BLaER1 (cell line): ENCODE results near the gene TMEM198.

ENCODE experiments used
- H3K27ac ChIP-seq: shearing (Covaris generic); formaldehyde crosslinking; 2 replicates; pipeline ENCODE4 v1.8.1; 2022
- H3K27me3 ChIP-seq: shearing (Covaris generic); formaldehyde crosslinking; 2 replicates; pipeline ENCODE4 v1.8.1; 2022
- H3K36me3 ChIP-seq: shearing (Covaris generic); formaldehyde crosslinking; 2 replicates; pipeline ENCODE4 v1.8.1; 2022
- H3K4me1 ChIP-seq: shearing (Covaris generic); formaldehyde crosslinking; 2 replicates; pipeline ENCODE4 v1.8.1; 2022
- H3K4me2 ChIP-seq: shearing (Covaris generic); formaldehyde crosslinking; 2 replicates; pipeline ENCODE4 v1.8.1; 2022
- H3K4me3 ChIP-seq: shearing (Covaris generic); formaldehyde crosslinking; 2 replicates; pipeline ENCODE4 v1.8.1; 2022
- H3K9ac ChIP-seq: shearing (Covaris generic); formaldehyde crosslinking; 2 replicates; pipeline ENCODE4 v1.8.1; 2022
- H3K9me3 ChIP-seq: shearing (Covaris generic); formaldehyde crosslinking; 2 replicates; pipeline ENCODE4 v1.8.1; 2022
- H4K20me1 ChIP-seq: shearing (Covaris generic); formaldehyde crosslinking; 2 replicates; pipeline ENCODE4 v1.8.1; 2022
- Cebpa-rat ChIP-seq: shearing (Covaris generic); IDR thresholded peaks from 2 replicates; pipeline ENCODE4 v1.8.1; 2022

The TMEM198 gene

DNA sequence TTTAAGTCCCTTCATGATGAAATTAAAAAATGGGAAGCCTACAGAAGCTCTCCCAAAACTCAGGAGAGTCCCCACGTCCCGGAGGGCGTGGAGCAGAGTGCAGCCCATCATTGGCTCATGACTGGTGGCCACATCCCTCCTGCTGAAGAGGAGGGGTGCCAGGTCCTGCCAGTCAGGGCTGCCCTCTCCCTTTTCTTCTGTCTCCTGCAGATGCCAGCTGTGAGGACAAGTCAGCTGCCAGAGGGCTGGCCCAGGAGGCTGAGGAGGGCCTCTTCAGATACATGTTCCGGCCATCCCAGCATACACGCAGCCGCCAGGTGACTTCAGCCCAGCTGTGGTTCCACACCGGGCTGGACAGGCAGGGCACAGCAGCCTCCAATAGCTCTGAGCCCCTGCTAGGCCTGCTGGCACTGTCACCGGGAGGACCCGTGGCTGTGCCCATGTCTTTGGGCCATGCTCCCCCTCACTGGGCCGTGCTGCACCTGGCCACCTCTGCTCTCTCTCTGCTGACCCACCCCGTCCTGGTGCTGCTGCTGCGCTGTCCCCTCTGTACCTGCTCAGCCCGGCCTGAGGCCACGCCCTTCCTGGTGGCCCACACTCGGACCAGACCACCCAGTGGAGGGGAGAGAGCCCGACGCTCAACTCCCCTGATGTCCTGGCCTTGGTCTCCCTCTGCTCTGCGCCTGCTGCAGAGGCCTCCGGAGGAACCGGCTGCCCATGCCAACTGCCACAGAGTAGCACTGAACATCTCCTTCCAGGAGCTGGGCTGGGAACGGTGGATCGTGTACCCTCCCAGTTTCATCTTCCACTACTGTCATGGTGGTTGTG, 30.9 kb downstream of the TMEM198 start:
- Histone ChIP-seq H3K9me3 (no peaks in the 10 kb centered on the region), H3K4me1 (peaks cover 17% of the 10 kb centered on the region), H3K4me2 (no peak overlapping the region), H3K4me3 (no peak overlapping the region), H3K36me3 (no peaks in the 10 kb centered on the region), H3K27ac (no peak overlapping the region), H3K27me3 (no peaks in the 10 kb centered on the region), H4K20me1 (peaks cover 9% of the 10 kb centered on the region), H3K9ac (no peak overlapping the region)
- TF ChIP-seq Cebpa-rat = no peak

DNA sequence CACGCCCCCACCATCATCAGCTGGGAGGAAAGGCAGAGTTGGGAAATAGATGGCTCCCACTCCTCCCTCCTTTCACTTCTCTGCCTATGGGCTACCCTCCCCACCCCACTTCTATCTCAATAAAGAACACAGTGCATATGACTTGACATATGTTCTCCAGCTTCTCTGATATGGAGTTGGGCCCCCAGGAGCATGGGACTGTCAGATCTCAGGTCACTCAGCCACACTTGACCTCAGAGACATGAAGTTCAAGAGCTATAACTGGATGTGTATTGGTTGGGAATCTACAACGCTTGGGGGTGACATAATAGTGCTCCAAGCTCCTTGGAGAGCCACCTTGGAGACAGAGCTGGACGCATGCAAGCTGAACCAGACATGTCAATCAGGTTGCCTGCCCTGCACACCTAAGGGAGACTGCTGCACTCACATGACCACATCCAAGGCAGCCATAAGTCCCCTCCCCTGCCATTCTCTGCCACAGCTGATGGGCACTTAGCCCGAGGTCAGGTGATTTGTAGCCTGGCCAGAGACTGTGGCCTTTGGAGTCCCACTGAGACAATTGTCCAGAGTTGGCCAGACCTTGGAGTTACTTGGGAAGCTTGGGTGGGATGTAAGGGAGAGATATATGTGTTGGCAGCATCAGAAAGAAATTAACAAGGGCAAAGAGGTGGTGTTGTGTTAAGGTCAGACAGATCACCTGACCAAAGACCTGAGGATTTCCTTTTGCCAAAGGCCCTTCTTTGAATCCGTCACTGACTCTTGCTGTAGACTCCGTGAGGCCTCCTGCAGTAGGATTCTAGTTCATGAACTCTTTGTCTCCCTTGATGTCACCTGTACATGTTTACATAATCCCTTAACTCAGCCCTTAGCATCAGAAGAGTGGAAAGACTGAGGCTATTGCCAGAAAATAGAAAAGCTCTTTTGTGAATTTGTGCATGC, 32.0 kb downstream of the TMEM198 start:
- Histone ChIP-seq H3K9me3 (no peaks in the 10 kb centered on the region), H3K4me1 (peaks cover 9% of the 10 kb centered on the region), H4K20me1 (no peaks in the 10 kb centered on the region), H3K27ac (no peak overlapping the region), H3K27me3 (no peaks in the 10 kb centered on the region), H3K9ac (no peak overlapping the region), H3K4me3 (no peak overlapping the region), H3K4me2 (no peak overlapping the region), H3K36me3 (no peaks in the 10 kb centered on the region)
- TF ChIP-seq Cebpa-rat = no peak

DNA sequence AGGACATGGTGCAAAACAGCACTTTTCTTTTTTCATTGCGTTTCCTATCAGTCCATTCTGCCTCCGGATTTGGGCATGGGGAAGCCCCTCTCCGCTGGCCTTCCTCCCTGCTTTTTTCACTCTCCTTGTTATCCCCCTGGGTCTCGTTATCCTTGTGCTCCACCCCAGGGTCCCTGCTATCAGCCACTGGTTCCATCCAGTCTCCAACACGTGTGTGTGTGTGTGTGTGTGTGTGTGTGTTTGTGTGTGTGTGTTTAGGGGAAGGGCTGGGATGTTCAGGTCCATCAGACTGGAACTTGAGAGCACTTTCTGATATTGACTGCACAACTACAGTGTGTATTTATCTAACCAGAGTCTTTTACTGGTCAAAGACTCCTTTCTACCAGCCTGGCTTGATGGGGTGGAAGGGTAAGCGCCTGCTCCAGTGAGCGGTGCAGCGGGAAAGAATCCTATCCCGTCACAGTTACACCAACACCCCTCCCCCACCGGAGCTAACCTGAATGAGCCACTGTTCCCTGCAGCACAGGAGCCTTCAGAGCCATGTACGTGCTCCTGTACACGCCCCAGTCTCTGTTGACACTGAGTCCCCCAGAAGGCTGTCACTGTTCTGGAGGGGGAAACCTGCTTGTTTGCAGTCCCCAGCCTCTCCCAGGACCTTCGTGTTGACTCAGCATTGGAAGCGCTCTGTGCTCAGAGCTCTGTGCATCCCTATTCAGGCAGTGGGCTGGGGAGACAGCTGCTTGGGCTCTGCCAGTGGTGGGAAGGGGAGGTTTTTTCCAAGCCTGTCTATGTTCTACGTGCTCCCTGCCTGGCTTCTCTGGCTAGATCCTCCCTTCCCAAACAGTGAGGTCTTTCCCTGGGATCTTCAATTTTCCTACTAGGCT, 32.9 kb downstream of the TMEM198 start:
- Histone ChIP-seq H3K36me3 (no peaks in the 10 kb centered on the region), H3K4me2 (no peak overlapping the region), H3K4me1 (peaks cover 6% of the 10 kb centered on the region), H3K27ac (no peak overlapping the region), H3K9ac (no peak overlapping the region), H3K4me3 (no peak overlapping the region), H4K20me1 (no peaks in the 10 kb centered on the region), H3K27me3 (no peaks in the 10 kb centered on the region), H3K9me3 (no peaks in the 10 kb centered on the region)
- TF ChIP-seq Cebpa-rat = no peak

DNA sequence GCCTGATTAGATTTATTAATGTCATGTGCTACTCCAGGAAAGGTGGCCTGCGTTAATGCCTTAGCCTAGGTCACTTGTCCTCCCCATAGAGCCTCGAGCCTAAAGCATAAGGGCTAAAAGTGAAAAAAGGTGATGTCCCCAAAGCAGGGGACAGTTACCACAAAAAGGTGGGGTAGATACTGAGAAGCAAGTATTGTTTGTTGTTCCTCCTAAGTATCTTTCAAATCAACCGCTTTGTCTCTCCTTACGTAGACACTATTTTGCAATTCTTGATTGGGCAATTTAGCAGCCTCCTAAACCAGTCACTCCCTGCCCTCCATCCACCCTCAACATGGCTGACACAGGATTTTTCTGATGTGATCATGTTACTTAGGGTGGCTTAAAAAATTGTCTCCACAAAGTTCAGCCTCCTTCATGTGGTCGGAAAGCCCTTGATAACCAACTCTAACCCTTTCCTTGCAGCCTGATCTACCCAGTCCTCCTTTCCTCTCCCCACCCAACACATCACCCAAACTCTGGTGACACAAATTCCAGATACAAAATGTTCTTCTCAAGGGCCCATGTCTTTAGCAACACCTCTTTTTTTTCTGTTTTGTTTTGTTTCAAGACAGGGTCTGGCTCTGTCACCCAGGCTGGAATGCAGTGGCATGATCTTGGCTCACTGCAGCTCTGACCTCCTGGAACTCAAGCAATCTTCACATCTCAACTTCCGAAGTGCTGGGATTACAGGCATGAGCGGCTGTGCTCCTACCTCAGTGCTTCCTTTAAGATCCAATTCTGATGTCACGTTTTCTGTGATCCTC, 35.2 kb downstream of the TMEM198 start:
- Histone ChIP-seq H3K27me3 (no peaks in the 10 kb centered on the region), H3K36me3 (no peaks in the 10 kb centered on the region), H3K27ac (no peak overlapping the region), H3K9me3 (no peaks in the 10 kb centered on the region), H4K20me1 (no peaks in the 10 kb centered on the region), H3K4me1 (no peaks in the 10 kb centered on the region), H3K4me3 (no peak overlapping the region), H3K9ac (no peak overlapping the region), H3K4me2 (no peak overlapping the region)
- 0 out of 2 replicates have a peak, but pooled peaks have one; percentile 10 for TF ChIP-seq Cebpa-rat

DNA sequence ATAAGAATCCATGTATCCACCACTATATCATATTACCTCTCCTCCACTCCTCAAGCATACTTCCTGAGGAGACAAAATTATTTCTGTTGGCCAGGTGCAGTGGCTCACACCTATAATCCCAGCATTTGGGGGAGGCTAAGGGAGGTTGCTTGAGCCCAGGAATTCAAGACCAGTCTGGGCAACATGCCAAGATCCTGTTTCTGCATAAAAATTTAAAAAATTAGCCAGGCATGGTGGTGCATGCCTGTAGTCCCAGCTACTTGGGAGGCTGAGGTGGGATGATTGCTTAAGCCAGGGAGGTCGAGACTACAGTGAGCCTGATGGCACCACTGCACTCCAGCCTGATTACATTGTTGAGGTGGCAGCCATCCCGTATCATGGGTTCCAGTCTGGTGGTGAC, 37.5 kb downstream of the TMEM198 start:
- H3K9ac ChIP-seq = no peak overlapping the region
- H3K4me1 ChIP-seq = no peaks in the 10 kb centered on the region
- no peak overlapping the region for H3K4me2 ChIP-seq
- no peaks in the 10 kb centered on the region for H4K20me1 ChIP-seq
- H3K27me3 ChIP-seq = no peaks in the 10 kb centered on the region
- H3K27ac ChIP-seq = no peak overlapping the region
- H3K36me3 ChIP-seq = no peaks in the 10 kb centered on the region
- no peak overlapping the region for H3K4me3 ChIP-seq
- H3K9me3 ChIP-seq = no peaks in the 10 kb centered on the region
- TF ChIP-seq Cebpa-rat = no peak

DNA sequence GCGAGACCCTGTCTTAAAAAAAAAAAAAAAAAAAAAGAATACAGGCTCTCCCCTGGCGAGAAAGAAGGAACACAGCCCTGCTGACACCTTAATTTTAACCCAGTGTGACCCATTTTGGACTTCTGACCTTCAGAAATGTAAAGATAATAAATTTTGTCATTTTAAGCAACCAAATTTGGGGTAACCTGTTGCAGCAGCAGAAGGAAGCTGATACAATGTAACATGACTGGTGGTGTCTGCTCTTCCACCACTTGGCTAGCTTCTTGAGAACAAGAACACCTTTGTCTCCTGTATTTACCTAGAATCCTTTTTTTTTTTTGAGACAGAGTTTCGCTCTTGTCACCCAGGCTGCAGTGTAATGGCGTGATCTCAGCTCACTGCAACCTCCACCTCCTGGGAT, 47.3 kb downstream of the TMEM198 start:
- TF ChIP-seq Cebpa-rat = no peak
- Histone ChIP-seq H3K9me3 (no peaks in the 10 kb centered on the region), H3K4me2 (no peak overlapping the region), H3K36me3 (no peaks in the 10 kb centered on the region), H3K27ac (no peak overlapping the region), H3K27me3 (no peaks in the 10 kb centered on the region), H3K4me1 (no peaks in the 10 kb centered on the region), H3K4me3 (no peak overlapping the region), H3K9ac (no peak overlapping the region), H4K20me1 (no peaks in the 10 kb centered on the region)

DNA sequence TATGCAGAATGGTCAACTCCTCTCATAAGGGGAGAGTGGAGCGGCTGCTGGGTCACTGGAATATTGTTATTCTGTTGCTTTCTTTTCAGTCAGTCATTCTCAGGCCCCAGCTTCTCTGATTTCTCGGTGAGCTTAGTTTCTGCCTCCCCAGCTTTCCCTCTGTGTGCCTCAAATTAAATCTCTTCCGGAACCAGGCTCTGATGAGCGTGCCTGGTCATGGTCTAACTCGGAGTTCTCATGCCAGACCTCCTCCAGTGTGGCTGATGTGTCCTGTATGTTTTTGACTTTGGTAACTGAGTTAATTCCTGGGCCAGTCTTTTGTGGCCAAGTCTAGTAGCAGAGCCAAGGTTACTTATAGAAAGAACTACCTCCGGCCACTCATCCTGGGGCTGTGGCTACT, 48.9 kb downstream of the TMEM198 start:
- Histone ChIP-seq H3K4me3 (no peak overlapping the region), H3K36me3 (no peaks in the 10 kb centered on the region), H3K4me1 (peaks cover 10% of the 10 kb centered on the region), H3K27ac (no peak overlapping the region), H3K4me2 (no peak overlapping the region), H3K27me3 (no peaks in the 10 kb centered on the region), H4K20me1 (no peaks in the 10 kb centered on the region), H3K9me3 (no peaks in the 10 kb centered on the region), H3K9ac (no peak overlapping the region)
- no peak for TF ChIP-seq Cebpa-rat

DNA sequence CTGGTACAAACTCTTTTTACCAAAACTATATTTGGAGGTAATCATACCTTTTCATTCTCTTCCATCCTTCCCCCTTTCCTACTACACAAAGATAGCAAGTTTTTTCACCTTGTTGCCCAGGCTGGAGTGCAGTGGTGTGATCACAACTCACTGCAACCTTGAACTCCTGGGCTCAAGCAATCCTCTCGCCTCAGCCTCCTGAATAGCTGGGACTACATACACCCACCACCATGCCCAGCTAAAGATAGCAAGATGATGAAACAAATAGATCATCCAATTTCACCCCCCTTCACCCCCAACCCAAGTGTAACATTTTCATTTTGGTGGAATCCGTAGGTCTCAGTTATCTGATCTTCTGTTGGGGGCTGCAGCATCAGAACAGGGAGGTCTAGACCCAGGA, 49.3 kb downstream of the TMEM198 start:
- H3K9ac ChIP-seq = no peak overlapping the region
- H3K4me2 ChIP-seq = no peak overlapping the region
- TF ChIP-seq Cebpa-rat = no peak
- no peaks in the 10 kb centered on the region for H3K27me3 ChIP-seq
- no peaks in the 10 kb centered on the region for H4K20me1 ChIP-seq
- peaks cover 11% of the 10 kb centered on the region for H3K4me1 ChIP-seq
- no peaks in the 10 kb centered on the region for H3K36me3 ChIP-seq
- H3K4me3 ChIP-seq = no peak overlapping the region
- H3K9me3 ChIP-seq = no peaks in the 10 kb centered on the region
- H3K27ac ChIP-seq = no peak overlapping the region

DNA sequence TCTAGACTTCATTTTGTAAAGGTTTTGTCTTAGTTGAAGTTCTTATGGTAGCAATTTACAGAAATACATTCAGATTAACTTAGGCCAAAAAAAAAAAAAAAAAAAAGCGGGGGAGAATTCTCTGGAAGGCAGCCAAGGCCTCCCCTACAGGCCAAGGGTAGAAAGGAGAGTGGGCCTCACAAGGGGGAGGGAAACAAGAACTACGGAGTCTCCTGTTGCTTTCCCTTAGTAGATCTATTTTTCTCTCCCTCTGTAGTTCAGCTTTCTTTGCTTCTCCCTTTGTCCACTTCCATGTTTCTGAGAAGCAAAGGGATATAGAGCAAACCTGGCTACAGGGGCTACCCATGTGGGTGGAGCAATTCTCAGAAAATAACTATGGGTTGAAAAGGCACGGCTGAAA, 51.4 kb downstream of the TMEM198 start:
- no peaks in the 10 kb centered on the region for H3K27me3 ChIP-seq
- no peak for TF ChIP-seq Cebpa-rat
- H3K9ac ChIP-seq = no peak overlapping the region
- H3K27ac ChIP-seq = no peak overlapping the region
- no peak overlapping the region for H3K4me3 ChIP-seq
- H3K36me3 ChIP-seq = no peaks in the 10 kb centered on the region
- H3K4me2 ChIP-seq = no peak overlapping the region
- H3K4me1 ChIP-seq = peaks cover 25% of the 10 kb centered on the region
- H4K20me1 ChIP-seq = no peaks in the 10 kb centered on the region
- no peaks in the 10 kb centered on the region for H3K9me3 ChIP-seq
